ENCODE results near the gene CD79A. TPM values are rescaled to one million over a fixed set of nuclear protein-coding genes. Genes with fewer than 3 reads are reported as not detected.

CD79A gene
- polyA plus RNA-seq, 1 donor from 2014 or later, result not detected

DNA sequence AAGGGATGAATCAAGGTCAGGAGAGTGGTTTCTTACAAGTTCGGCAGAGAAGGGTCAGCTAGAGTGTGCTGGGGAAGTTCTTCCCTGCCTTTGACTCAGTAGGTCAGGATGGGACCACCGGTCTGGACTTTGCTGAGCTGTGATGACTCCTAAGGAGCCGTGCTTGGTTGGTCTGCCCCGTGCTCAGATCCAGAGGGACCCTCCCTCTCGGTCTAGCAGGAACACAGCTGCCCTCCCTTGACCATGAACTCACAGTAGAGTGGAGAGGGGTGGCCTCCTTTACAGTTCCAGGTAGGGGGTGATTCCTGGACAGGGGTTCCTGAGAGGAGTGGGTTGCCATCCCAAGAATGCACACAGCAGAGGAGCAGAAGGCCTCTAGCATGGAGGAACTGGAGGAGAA lies 12.7 kb upstream of the CD79A start:
- Histone ChIP-seq H3K79me2 (replicated peaks; ENCODE audit: insufficient read depth, low read length) (peaks cover 32% of the 10 kb centered on the region), H2AFZ (ENCODE audit: low read depth, low read length) (no peak overlapping the region), H3K9ac (ENCODE audit: low read length) (no peak overlapping the region), H3K27ac (ENCODE audit: low read length) (no peak overlapping the region), H3K9me2 (ENCODE audit: insufficient read depth, low read length) (no peaks in the 10 kb centered on the region), H4K20me1 (ENCODE audit: insufficient read depth) (no peaks in the 10 kb centered on the region), H3K27me3 (ENCODE audit: insufficient read depth, low read depth, low read length) (no peaks in the 10 kb centered on the region), H3F3A (ENCODE audit: insufficient read depth, low read length, poor library complexity, severe bottlenecking) (no peaks in the 10 kb centered on the region), H3K4me2 (ENCODE audit: low read length) (no peak overlapping the region), H3K4me3 (ENCODE audit: low read length) (no peak overlapping the region), H3K9me3 (ENCODE audit: low read length) (no peaks in the 10 kb centered on the region), H3K36me3 (ENCODE audit: insufficient read depth, low read length) (peaks cover 4% of the 10 kb centered on the region)
- TF ChIP-seq EP300 (conservative IDR thresholded peaks at IDR 0.05; ENCODE audit: poor library complexity, severe bottlenecking), result no peak
- TF ChIP-seq EZH2 (IDR thresholded peaks at IDR 0.05; ENCODE audit: borderline replicate concordance, insufficient read depth, low read length, poor library complexity, severe bottlenecking), result no peak
- no peak for TF ChIP-seq REST (IDR thresholded peaks at IDR 0.05; ENCODE audit: borderline replicate concordance)
- no peak for TF ChIP-seq MXI1 (conservative IDR thresholded peaks at IDR 0.05; ENCODE audit: poor library complexity, severe bottlenecking)
- no peak for TF ChIP-seq TAF1 (IDR thresholded peaks at IDR 0.05; ENCODE audit: low read depth)
- TF ChIP-seq, protein P1, sequence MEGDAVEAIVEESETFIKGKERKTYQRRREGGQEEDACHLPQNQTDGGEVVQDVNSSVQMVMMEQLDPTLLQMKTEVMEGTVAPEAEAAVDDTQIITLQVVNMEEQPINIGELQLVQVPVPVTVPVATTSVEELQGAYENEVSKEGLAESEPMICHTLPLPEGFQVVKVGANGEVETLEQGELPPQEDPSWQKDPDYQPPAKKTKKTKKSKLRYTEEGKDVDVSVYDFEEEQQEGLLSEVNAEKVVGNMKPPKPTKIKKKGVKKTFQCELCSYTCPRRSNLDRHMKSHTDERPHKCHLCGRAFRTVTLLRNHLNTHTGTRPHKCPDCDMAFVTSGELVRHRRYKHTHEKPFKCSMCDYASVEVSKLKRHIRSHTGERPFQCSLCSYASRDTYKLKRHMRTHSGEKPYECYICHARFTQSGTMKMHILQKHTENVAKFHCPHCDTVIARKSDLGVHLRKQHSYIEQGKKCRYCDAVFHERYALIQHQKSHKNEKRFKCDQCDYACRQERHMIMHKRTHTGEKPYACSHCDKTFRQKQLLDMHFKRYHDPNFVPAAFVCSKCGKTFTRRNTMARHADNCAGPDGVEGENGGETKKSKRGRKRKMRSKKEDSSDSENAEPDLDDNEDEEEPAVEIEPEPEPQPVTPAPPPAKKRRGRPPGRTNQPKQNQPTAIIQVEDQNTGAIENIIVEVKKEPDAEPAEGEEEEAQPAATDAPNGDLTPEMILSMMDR (IDR thresholded peaks at IDR 0.05; ENCODE audit: poor library complexity, severe bottlenecking), result no peak

GRCh38 chr19:41866284-41866683 lies 10.8 kb upstream of the CD79A start:
- Histone ChIP-seq H2AFZ (ENCODE audit: low read depth, low read length) (no peak overlapping the region), H3K79me2 (replicated peaks; ENCODE audit: insufficient read depth, low read length) (peaks cover 21% of the 10 kb centered on the region), H3K36me3 (ENCODE audit: insufficient read depth, low read length) (peaks cover 1% of the 10 kb centered on the region), H3K9me3 (ENCODE audit: low read length) (no peaks in the 10 kb centered on the region), H4K20me1 (ENCODE audit: insufficient read depth) (no peaks in the 10 kb centered on the region), H3K9me2 (ENCODE audit: insufficient read depth, low read length) (no peaks in the 10 kb centered on the region), H3K4me3 (ENCODE audit: low read length) (no peak overlapping the region), H3F3A (ENCODE audit: insufficient read depth, low read length, poor library complexity, severe bottlenecking) (no peaks in the 10 kb centered on the region), H3K9ac (ENCODE audit: low read length) (no peak overlapping the region), H3K27ac (ENCODE audit: low read length) (no peak overlapping the region), H3K4me2 (ENCODE audit: low read length) (no peak overlapping the region), H3K27me3 (ENCODE audit: insufficient read depth, low read depth, low read length) (no peaks in the 10 kb centered on the region)
- TF ChIP-seq, protein P1 (IDR thresholded peaks at IDR 0.05; ENCODE audit: poor library complexity, severe bottlenecking), result no peak
- no peak for TF ChIP-seq REST (IDR thresholded peaks at IDR 0.05; ENCODE audit: borderline replicate concordance)
- no peak for TF ChIP-seq MXI1 (conservative IDR thresholded peaks at IDR 0.05; ENCODE audit: poor library complexity, severe bottlenecking)
- TF ChIP-seq RAD21 (conservative IDR thresholded peaks at IDR 0.05), result no peak
- no peak for TF ChIP-seq SMC3 (conservative IDR thresholded peaks at IDR 0.05; ENCODE audit: poor library complexity)
- TF ChIP-seq TAF1 (IDR thresholded peaks at IDR 0.05; ENCODE audit: low read depth), result no peak
- no peak for TF ChIP-seq POLR2AphosphoS5 (IDR thresholded peaks at IDR 0.05)
- no peak for TF ChIP-seq EP300 (conservative IDR thresholded peaks at IDR 0.05; ENCODE audit: poor library complexity, severe bottlenecking)
- no peak for TF ChIP-seq EZH2 (IDR thresholded peaks at IDR 0.05; ENCODE audit: borderline replicate concordance, insufficient read depth, low read length, poor library complexity, severe bottlenecking)

All from neural cell (in vitro differentiated cells).